ENCODE measurements around the gene PTPN13.

- TF ChIP-seq EZH2 (IDR thresholded peaks at IDR 0.05; ENCODE audit: insufficient read depth, poor library complexity, severe bottlenecking) (no peak), EZH2phosphoT487 (IDR thresholded peaks at IDR 0.05; ENCODE audit: insufficient read depth, low read depth) (no peak)
Measured at GRCh38 chr4:86744570-86744969, 150.5 kb downstream of the PTPN13 start.

Data from GM23248 (cell line).